HG03280 (cell line): ENCODE results near the gene RASGRP1.

Experiments used
- ATAC-seq: cut with Tn5 transposase; IDR thresholded peaks from one replicate; pipeline ENCODE4 v1.9.1; 2021; ENCODE audit warnings: mild to moderate bottlenecking, moderate library complexity; ENCODE audit not compliant: unreplicated experiment

The RASGRP1 gene

GRCh38 chr15:38538328-38539007 is 26.1 kb downstream of the RASGRP1 start:
- ATAC-seq = no peak

- no peak for ATAC-seq
These were observed 28.4 kb downstream of the RASGRP1 start for GRCh38 chr15:38536201-38536676.

- no peak for ATAC-seq
These were observed 29.0 kb downstream of the RASGRP1 start for GRCh38 chr15:38535491-38536200.

GRCh38 chr15:38534691-38535090 is 29.9 kb downstream of the RASGRP1 start:
- ATAC-seq = no peak

- no peak for ATAC-seq
These were observed 30.7 kb downstream of the RASGRP1 start for GRCh38 chr15:38533926-38534325.

- no peak for ATAC-seq
These were observed 31.1 kb downstream of the RASGRP1 start for GRCh38 chr15:38533416-38533915.

GRCh38 chr15:38532728-38533127 is 31.9 kb downstream of the RASGRP1 start:
- ATAC-seq = no peak

GRCh38 chr15:38531509-38531908 is 33.1 kb downstream of the RASGRP1 start:
- ATAC-seq = no peak

GRCh38 chr15:38530113-38530512 is 34.5 kb downstream of the RASGRP1 start:
- no peak for ATAC-seq

- ATAC-seq = no peak
These were observed 36.3 kb downstream of the RASGRP1 start for GRCh38 chr15:38528294-38528693.

- no peak for ATAC-seq
These were observed 38.5 kb downstream of the RASGRP1 start for GRCh38 chr15:38526158-38526557.

- ATAC-seq = no peak
These were observed 39.1 kb downstream of the RASGRP1 start for GRCh38 chr15:38525489-38525888.

GRCh38 chr15:38524156-38524555 is 40.5 kb downstream of the RASGRP1 start:
- no peak for ATAC-seq

GRCh38 chr15:38522922-38523321 is 41.7 kb downstream of the RASGRP1 start:
- ATAC-seq = no peak

GRCh38 chr15:38521316-38521715 is 43.3 kb downstream of the RASGRP1 start:
- ATAC-seq = no peak

- ATAC-seq = no peak
These were observed 44.6 kb downstream of the RASGRP1 start for GRCh38 chr15:38520035-38520434.

GRCh38 chr15:38518084-38518483 is 46.5 kb downstream of the RASGRP1 start:
- ATAC-seq = no peak

GRCh38 chr15:38517312-38517975 is 47.2 kb downstream of the RASGRP1 start:
- ATAC-seq = no peak

GRCh38 chr15:38516626-38517025 is 48.0 kb downstream of the RASGRP1 start:
- no peak for ATAC-seq

GRCh38 chr15:38514601-38515000 is 50.0 kb downstream of the RASGRP1 start:
- peak; percentile 58 for ATAC-seq

- no peak for ATAC-seq
These were observed 51.7 kb downstream of the RASGRP1 start for GRCh38 chr15:38512901-38513300.

GRCh38 chr15:38509152-38509551 is 55.5 kb downstream of the RASGRP1 start:
- no peak for ATAC-seq
